PC-9 (cell line): ENCODE results near the gene CCL8. TPM values are rescaled to one million over a fixed set of nuclear protein-coding genes. Genes with fewer than 3 reads are reported as not detected.
A peak's percentile ranks its signal among the peaks of the same experiment; 100 is the strongest.

Experiments used
- BruUV-seq: library from RNA; stranded (reverse); fragments of 400-500 nt; replicated peaks from 2 replicates; lab custom pipeline; 2021; lab: Mats Ljungman, UMichigan
- CTCF ChIA-PET: fragments of 300-600 bp; sonication (Branson Sonifier 250); formaldehyde crosslinking; loops from one replicate; lab custom pipeline; 2022; ENCODE audit warnings: antibody characterized with exemption; lab: Charles Lee
- POLR2A ChIA-PET: fragments of 300-600 bp; sonication (Branson Sonifier 250); formaldehyde crosslinking; loops from one replicate; lab custom pipeline; 2022; ENCODE audit warnings: antibody characterized with exemption; ENCODE audit not compliant: unreplicated experiment; lab: Charles Lee
- DNase-seq, 2 experiments: peaks; one replicate each; pipeline versions ENCODE4 v3.0.0 to v3.0.0-alpha.2; 2015 to 2022; ENCODE audit warnings: mixed read lengths in 1 of 2
- H2AFZ ChIP-seq: fragments of 200-600 bp; sonication (generic); 2 replicates; pipeline ENCODE4 v1.8.1; 2017; ENCODE audit warnings: antibody characterized with exemption
- H3F3A ChIP-seq: fragments of 200-600 bp; sonication (generic); 2 replicates; pipeline ENCODE4 v1.8.1; 2017; ENCODE audit warnings: antibody characterized with exemption, mild to moderate bottlenecking, low read depth; ENCODE audit not compliant: insufficient read depth
- H3K27ac ChIP-seq: fragments of 200-600 bp; sonication (generic); 2 replicates; pipeline ENCODE4 v1.6.1; 2016; ENCODE audit warnings: mixed run types
- H3K27me3 ChIP-seq: fragments of 200-600 bp; sonication (generic); 2 replicates; pipeline ENCODE4 v1.6.1; 2016; ENCODE audit warnings: low read depth, mixed run types; ENCODE audit not compliant: insufficient read depth
- H3K36me3 ChIP-seq: fragments of 200-600 bp; sonication (generic); 2 replicates; pipeline ENCODE4 v1.6.1; 2016; ENCODE audit warnings: low read depth, mixed run types
- H3K4me1 ChIP-seq: fragments of 200-600 bp; sonication (generic); replicated peaks from 2 replicates; pipeline ENCODE4 v1.6.1; 2016; ENCODE audit warnings: mixed run types; ENCODE audit not compliant: insufficient read depth
- H3K4me2 ChIP-seq: fragments of 200-600 bp; sonication (generic); 2 replicates; pipeline ENCODE4 v1.6.1; 2017; ENCODE audit warnings: mixed run types
- H3K4me3 ChIP-seq: fragments of 200-600 bp; sonication (generic); 2 replicates; pipeline ENCODE4 v1.6.1; 2016; ENCODE audit warnings: mixed run types
- H3K79me2 ChIP-seq: fragments of 200-600 bp; sonication (generic); 2 replicates; pipeline ENCODE4 v1.6.1; 2017; ENCODE audit warnings: low read depth, mixed run types
- H3K9me2 ChIP-seq: fragments of 200-600 bp; sonication (generic); 2 replicates; pipeline ENCODE4 v1.8.1; 2017; ENCODE audit warnings: mild to moderate bottlenecking; ENCODE audit not compliant: insufficient read depth
- H3K9me3 ChIP-seq: fragments of 200-600 bp; sonication (generic); 2 replicates; pipeline ENCODE4 v1.8.1; 2016; ENCODE audit warnings: low read depth; ENCODE audit not compliant: insufficient read depth
- H4K20me1 ChIP-seq: fragments of 200-600 bp; sonication (generic); 2 replicates; pipeline ENCODE4 v1.8.1; 2017; ENCODE audit not compliant: insufficient read depth
- CTCF ChIP-seq: fragments of 200-600 bp; sonication (generic); conservative IDR thresholded peaks from 2 replicates; pipeline ENCODE4 v1.6.1; 2017; ENCODE audit warnings: mixed run types, antibody characterized with exemption, mild to moderate bottlenecking, moderate library complexity
- EZH2 ChIP-seq: fragments of 200-600 bp; sonication (generic); IDR thresholded peaks from 2 replicates; pipeline ENCODE4 v1.8.0; 2017; ENCODE audit warnings: antibody characterized with exemption, low read depth
- intact Hi-C: fragments of 100-400 bp; cut with micrococcal nuclease; formaldehyde crosslinking; loops from one replicate; pipeline ENCODE4 v1.10.0; 2022; ENCODE audit not compliant: unreplicated experiment
- total RNA-seq: library from RNA; stranded (reverse); gene quantifications from 2 replicates; pipeline ENCODE4 v1.2.3, GENCODE V29; 2021

CCL8 gene
- total RNA-seq, 1 experiment from 2014 or later: not detected

- Histone ChIP-seq H2AFZ (no peak overlapping the region), H3K36me3 (no peaks in the 10 kb centered on the region), H3K4me1 (no peaks in the 10 kb centered on the region), H3K27me3 (no peaks in the 10 kb centered on the region), H3K4me2 (no peak overlapping the region), H3K9me3 (no peaks in the 10 kb centered on the region), H3K4me3 (no peak overlapping the region), H3K79me2 (no peaks in the 10 kb centered on the region), H3F3A (no peaks in the 10 kb centered on the region), H3K27ac (no peak overlapping the region), H3K9me2 (no peaks in the 10 kb centered on the region), H4K20me1 (no peaks in the 10 kb centered on the region)
- ChIA-PET CTCF (interaction anchor here (0.6 kb wide), 2 partner anchors 158 to 190 kb away, joined by 3 to 4 read pairs; no protein-coding TSS in a partner anchor), POLR2A (no interaction called here)
- TF ChIP-seq EZH2: no peak
- peak; percentile 88 for TF ChIP-seq CTCF
- intact Hi-C loops: loop anchor here (1.0 kb wide), 1 partner anchor 161 kb away; no protein-coding TSS in a partner anchor
- no TSS peak for BruUV-seq
- DNase-seq: peak; percentile 61 to 68
Measured at GRCh38 chr17:34361478-34362061, 42.3 kb downstream of the CCL8 start.

- intact Hi-C loops: no loop called here
- no peak within 1 kb of the TSS for H3K4me3 ChIP-seq
- no peaks in the 10 kb centered on the region for H3K9me2 ChIP-seq
- H3F3A ChIP-seq: no peaks in the 10 kb centered on the region
- H3K79me2 ChIP-seq: no peaks in the 10 kb centered on the region
- peaks cover 12% of the 10 kb centered on the region for H3K27me3 ChIP-seq
- CTCF ChIA-PET: no interaction called here
- no peaks in the 10 kb centered on the region for H3K36me3 ChIP-seq
- POLR2A ChIA-PET: no interaction called here
- no peak for DNase-seq
- H4K20me1 ChIP-seq: no peaks in the 10 kb centered on the region
- no peak for TF ChIP-seq EZH2
- TF ChIP-seq CTCF: no peak
- H3K27ac ChIP-seq: no peak within 1 kb of the TSS
- H3K4me1 ChIP-seq: no peaks in the 10 kb centered on the region
- H3K4me2 ChIP-seq: no peak within 1 kb of the TSS
- H2AFZ ChIP-seq: no peak within 1 kb of the TSS
- H3K9me3 ChIP-seq: no peaks in the 10 kb centered on the region
- no TSS peak for BruUV-seq
Measured at GRCh38 chr17:34363183-34363661, 44.0 kb downstream of the CCL8 start, which contains the start of gene CCL1. TSS of gene CCL1 (minus strand) at chr17:34363233. CDS start at chr17:34363161, 72 bp downstream.

- no peak overlapping the region for H3K27ac ChIP-seq
- CTCF ChIA-PET: no interaction called here
- POLR2A ChIA-PET: no interaction called here
- H2AFZ ChIP-seq: no peak overlapping the region
- H3K79me2 ChIP-seq: no peaks in the 10 kb centered on the region
- H3K36me3 ChIP-seq: no peaks in the 10 kb centered on the region
- intact Hi-C loops: no loop called here
- H4K20me1 ChIP-seq: no peaks in the 10 kb centered on the region
- H3K9me2 ChIP-seq: no peaks in the 10 kb centered on the region
- TF ChIP-seq CTCF (no peak), EZH2 (no peak)
- no peaks in the 10 kb centered on the region for H3K4me1 ChIP-seq
- H3K27me3 ChIP-seq: peaks cover 15% of the 10 kb centered on the region
- no peak overlapping the region for H3K4me3 ChIP-seq
- no peaks in the 10 kb centered on the region for H3F3A ChIP-seq
- no peak overlapping the region for H3K4me2 ChIP-seq
- DNase-seq: no peak
- H3K9me3 ChIP-seq: no peaks in the 10 kb centered on the region
- no TSS peak for BruUV-seq
Measured at GRCh38 chr17:34364751-34365150, 45.5 kb downstream of the CCL8 start.
